C4-2B (cell line): ENCODE results near the gene PIK3R6.
A peak's percentile ranks its signal among the peaks of the same experiment; 100 is the strongest.

Experiments used
- H3K27ac ChIP-seq: fragments of 450-650 bp; 2 replicates; pipeline ENCODE4 v1.5.1; 2017
- CTCF ChIP-seq: fragments of 450-650 bp; conservative IDR thresholded peaks from 2 replicates; pipeline ENCODE4 v1.5.1; 2017; ENCODE audit warnings: mild to moderate bottlenecking
- ZFX ChIP-seq: fragments of 450-650 bp; IDR thresholded peaks from 2 replicates; pipeline ENCODE4 v1.6.1; 2017

Gene PIK3R6

DNA sequence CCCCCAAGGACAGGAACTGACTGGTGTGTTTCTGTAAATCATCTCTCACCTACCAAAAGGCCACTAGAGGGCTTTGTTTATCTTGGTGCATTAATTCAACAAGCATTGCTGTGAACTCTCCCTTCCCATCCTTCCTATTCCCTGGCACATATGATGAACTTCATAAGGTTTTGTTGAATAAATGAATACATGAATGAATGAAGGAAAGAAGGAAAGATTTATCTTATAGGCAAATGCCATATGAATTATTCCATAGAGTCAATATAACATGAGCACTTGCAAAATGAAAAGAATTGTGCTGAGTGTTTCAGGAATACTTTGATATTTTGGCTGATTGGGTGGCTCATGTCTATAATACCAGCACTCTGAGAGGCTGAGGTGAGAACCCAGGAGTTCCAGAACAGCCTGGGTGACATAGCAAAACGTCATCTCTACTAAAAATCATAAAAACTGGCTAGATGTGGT lies 113.5 kb downstream of the PIK3R6 start:
- TF ChIP-seq ZFX (no peak), CTCF (peak; percentile 85)
- H3K27ac ChIP-seq: no peak overlapping the region

- H3K27ac ChIP-seq: no peak overlapping the region
- TF ChIP-seq ZFX (no peak), CTCF (no peak)
Observed at GRCh38 chr17:8753136-8753975, 114.1 kb downstream of the PIK3R6 start.
